K562 (cell line): ENCODE data around the gene HSFX3. TPM values are rescaled to one million over a fixed set of nuclear protein-coding genes. Genes with fewer than 3 reads are reported as not detected.

Experiments
- ATAC-seq: fragments of 200-7000 bp; cut with Tn5 transposase; 3 replicates; pipeline ENCODE4 v1.9.1; 2020; ENCODE audit warnings: moderate library complexity
- BruUV-seq: library from RNA; stranded (reverse); fragments of 400-500 nt; replicated peaks from 2 replicates; lab custom pipeline; 2021; lab: Mats Ljungman, UMichigan
- CTCF ChIA-PET: fragments of 300-600 bp; formaldehyde crosslinking; extraction: SDS; loops from one replicate; lab custom pipeline; 2021; ENCODE audit warnings: low intra/inter-chr PET ratio; lab: Yijun Ruan, JAX
- POLR2A ChIA-PET: fragments of 300-600, 350-650 bp; sonication (Branson Sonifier 250); formaldehyde crosslinking; extraction: SDS; loops from one replicate; lab custom pipeline; 2021; ENCODE audit warnings: antibody characterized with exemption, inconsistent platforms; lab: Yijun Ruan, JAX
- DNase-seq, 4 experiments: peaks; one replicate each; pipeline versions ENCODE4 v3.0.0 to v3.0.0-alpha.2; 2011 to 2018; ENCODE audit warnings: low spot score in 3 of 4, mixed read lengths in 3 of 4; ENCODE audit errors: extremely low read depth in 1 of 4
- FAIRE-seq: peaks from 2 replicates; lab custom pipeline; 2011; peaks lifted over from hg19 to GRCh38; lab: Jason Lieb, UNC
- H2AFZ ChIP-seq: 2 replicates; pipeline ENCODE4 v1.6.0; 2011; ENCODE audit warnings: low read depth, low read length, control low read depth, inconsistent platforms
- H3K27ac ChIP-seq: fragments of 200-600 bp; 3 replicates; pipeline ENCODE4 v1.8.0; 2011; ENCODE audit warnings: low read depth, mild to moderate bottlenecking, control low read depth, inconsistent platforms, low read length, moderate library complexity, mixed read lengths; ENCODE audit errors: extremely low read depth
- H3K27me3 ChIP-seq, 2 experiments: fragments of 300-600 bp in 1 of 2; 2 replicates in 1 of 2; 3 replicates in 1 of 2; pipeline versions ENCODE4 v1.6.0 to v1.8.0; 2011; ENCODE audit warnings: inconsistent platforms in 2 of 2, low read length in 2 of 2, mild to moderate bottlenecking in 1 of 2, mixed read lengths in 1 of 2, moderate library complexity in 1 of 2; ENCODE audit not compliant: control insufficient read depth in 2 of 2, insufficient read depth in 2 of 2
- H3K36me3 ChIP-seq: fragments of 300-600 bp; 3 replicates; pipeline ENCODE4 v1.8.0; 2011; ENCODE audit warnings: mild to moderate bottlenecking, low read length, inconsistent platforms; ENCODE audit not compliant: control insufficient read depth, insufficient read depth
- H3K4me1 ChIP-seq, 2 experiments: fragments of 200-600 bp in 1 of 2; replicated peaks in 1 of 2; 2 replicates in 1 of 2; 3 replicates in 1 of 2; pipeline versions ENCODE4 v1.5.1 to v1.8.0; 2011; ENCODE audit warnings: inconsistent platforms in 2 of 2, low read length in 2 of 2, mild to moderate bottlenecking in 1 of 2, mixed read lengths in 1 of 2, moderate library complexity in 1 of 2; ENCODE audit not compliant: control insufficient read depth in 2 of 2, insufficient read depth in 2 of 2
- H3K4me2 ChIP-seq: 2 replicates; pipeline ENCODE4 v1.6.1; 2011; ENCODE audit warnings: low read length, control low read depth, inconsistent platforms, mixed read lengths; ENCODE audit not compliant: insufficient read depth
- H3K4me3 ChIP-seq: fragments of 200-600 bp; sonication (generic), shearing (Covaris generic); 2 replicates; pipeline ENCODE4 v1.5.1; 2016; ENCODE audit warnings: control low read depth, inconsistent platforms
- H3K79me2 ChIP-seq: fragments of 200-600 bp; 3 replicates; pipeline ENCODE4 v1.8.0; 2011; ENCODE audit warnings: low read length, inconsistent platforms; ENCODE audit not compliant: control insufficient read depth, insufficient read depth
- H3K9ac ChIP-seq, 2 experiments: 2 replicates each; pipeline versions ENCODE4 v1.6.0 to v1.6.1; 2011; ENCODE audit warnings: low read depth in 2 of 2, low read length in 2 of 2, control low read depth in 1 of 2, inconsistent platforms in 1 of 2, mild to moderate bottlenecking in 1 of 2, mixed read lengths in 1 of 2; ENCODE audit not compliant: insufficient read depth in 1 of 2
- H3K9me1 ChIP-seq: one replicate; pipeline ENCODE4 v1.6.0; 2011; ENCODE audit warnings: inconsistent platforms, mild to moderate bottlenecking, low read length, moderate library complexity; ENCODE audit not compliant: control insufficient read depth, insufficient read depth
- H3K9me3 ChIP-seq: replicated peaks from 2 replicates; pipeline ENCODE4 v1.5.1; 2011; ENCODE audit warnings: low read depth, low read length, inconsistent platforms; ENCODE audit not compliant: control insufficient read depth, insufficient read depth
- H4K20me1 ChIP-seq: replicated peaks from 2 replicates; pipeline ENCODE4 v1.6.1; 2011; ENCODE audit warnings: low read length, inconsistent platforms, mixed read lengths; ENCODE audit not compliant: control insufficient read depth, insufficient read depth
- GTF3C2 ChIP-seq: IDR thresholded peaks from 3 replicates; pipeline ENCODE4 v1.6.1; 2011; ENCODE audit warnings: borderline replicate concordance, mild to moderate bottlenecking, moderate library complexity; ENCODE audit not compliant: insufficient read length; ENCODE audit errors: extremely low read depth
- IRF9 ChIP-seq: fragments of 450-650 bp; IDR thresholded peaks from 2 replicates; pipeline ENCODE4 v1.6.1; 2016; ENCODE audit warnings: missing biosample characterization, missing genetic modification characterization
- ZNF668 ChIP-seq: fragments of 250-450 bp; sonication (Bioruptor Pico); IDR thresholded peaks from 2 replicates; pipeline ENCODE4 v1.8.0; 2022; ENCODE audit warnings: mild to moderate bottlenecking, inconsistent platforms
- WGBS: fragments of 100-300 bp; shearing (Covaris generic); methylation state at CpG from one replicate; pipeline ENCODE4 v1.1.6; 2016; ENCODE audit warnings: low coverage, mixed read lengths; ENCODE audit not compliant: insufficient coverage; ENCODE audit errors: missing lambda C conversion rate; 5-methylcytosine and 5-hydroxymethylcytosine counted together
- in situ Hi-C: fragments of 300-500 bp; cut with MboI; formaldehyde crosslinking; loops from 4 replicates; pipeline ENCODE4 v1.15.0; 2018; ENCODE audit warnings: inconsistent platforms, mixed read lengths
- intact Hi-C: fragments of 100-400 bp; cut with micrococcal nuclease; formaldehyde crosslinking; loops from 2 replicates; pipeline ENCODE4 v1.14.2; 2022
- polyA plus RNA-seq, 8 experiments: library from polyadenylated mRNA; depleted of rRNA in 4 of 8; stranded (reverse) in 5 of 8; unstranded in 3 of 8; fragments of >200 nt; fragmentation: Nextera tagmentation in 2 of 8; fragmentation: Illumina TruSeq in 1 of 8; extraction: Ambion mirVana in 2 of 8; extraction: Trizol in 1 of 8; gene quantifications; 2 replicates each; pipeline versions ENCODE4 v1.2.1 to v1.2.3, GENCODE V29; 2011 to 2014; ENCODE audit warnings: inconsistent platforms in 1 of 8, missing spikeins in 1 of 8
- total RNA-seq, 7 experiments: library from RNA; depleted of rRNA in 6 of 7; stranded (reverse); fragments of >200 nt in 6 of 7; fragmentation: Illumina TruSeq in 2 of 7; extraction: Trizol in 2 of 7; gene quantifications; 2 replicates each; pipeline versions ENCODE4 v1.2.1 to v1.2.3, GENCODE V29; 2011 to 2021; ENCODE audit warnings: low replicate concordance in 1 of 7

Gene HSFX3
- total and polyA plus RNA-seq, 9 of the 15 experiments (the other 6 are each of a cell fraction or from before 2014, with no cell fraction given) = 0.08 to 0.10 TPM; not detected in 7

- ChIA-PET POLR2A (no interaction called here), CTCF (no interaction called here)
- TF ChIP-seq IRF9 (tag) (no peak), ZNF668 (CRISPR knock-in tag) (no peak), GTF3C2 (no peak)
- in situ Hi-C loops = loop anchor here (10.0 to 25.0 kb wide), 2 partner anchors 64 to 126 kb away; partner anchors contain the start of gene TMEM185A
- H3K9ac ChIP-seq = peak overlapping the region in 1 of 2 experiments; percentile 4; a peak in 1 of 4 replicates
- no peak overlapping the region for H3K27ac ChIP-seq
- ATAC-seq (no peak), FAIRE-seq (no peak), DNase-seq (no peak)
- 20% methylated on average over 5 of the region's 5 CpGs for WGBS
- 0 out of 2 replicates have a peak overlapping the region, but pooled peaks have one; percentile 22 for H2AFZ ChIP-seq
- H3K4me3 ChIP-seq = no peak overlapping the region
- no peaks in the 10 kb centered on the region for H3K36me3 ChIP-seq
- BruUV-seq = no TSS peak
- H3K27me3 ChIP-seq = peaks cover 0 to 7% of the 10 kb centered on the region in 2 experiments; a peak in 3 of 5 replicates
- no peak overlapping the region for H3K4me2 ChIP-seq
- intact Hi-C loops = loop anchor here (10.0 kb wide), 1 partner anchor 134 kb away; no protein-coding TSS in a partner anchor
- peaks cover 4% of the 10 kb centered on the region for H3K9me1 ChIP-seq
- H3K9me3 ChIP-seq = no peaks in the 10 kb centered on the region
- no peaks in the 10 kb centered on the region; the same call in 1 of the 2 replicates for H4K20me1 ChIP-seq
- peaks cover 3 to 20% of the 10 kb centered on the region in 2 experiments; a peak in 4 of 5 replicates for H3K4me1 ChIP-seq
- no peaks in the 10 kb centered on the region for H3K79me2 ChIP-seq
Measured at GRCh38 chrX:149511081-149511480, 38.6 kb downstream of the HSFX3 start.
